Measurements from ENCODE around the gene BRD2. TPM values are rescaled to one million over a fixed set of nuclear protein-coding genes. Genes with fewer than 3 reads are reported as not detected.

The BRD2 gene
- total and polyA plus RNA-seq, 9 of the 15 experiments (the other 6 are each of a cell fraction or from before 2014, with no cell fraction given): 19.0 to 252 (median 181) TPM

DNA sequence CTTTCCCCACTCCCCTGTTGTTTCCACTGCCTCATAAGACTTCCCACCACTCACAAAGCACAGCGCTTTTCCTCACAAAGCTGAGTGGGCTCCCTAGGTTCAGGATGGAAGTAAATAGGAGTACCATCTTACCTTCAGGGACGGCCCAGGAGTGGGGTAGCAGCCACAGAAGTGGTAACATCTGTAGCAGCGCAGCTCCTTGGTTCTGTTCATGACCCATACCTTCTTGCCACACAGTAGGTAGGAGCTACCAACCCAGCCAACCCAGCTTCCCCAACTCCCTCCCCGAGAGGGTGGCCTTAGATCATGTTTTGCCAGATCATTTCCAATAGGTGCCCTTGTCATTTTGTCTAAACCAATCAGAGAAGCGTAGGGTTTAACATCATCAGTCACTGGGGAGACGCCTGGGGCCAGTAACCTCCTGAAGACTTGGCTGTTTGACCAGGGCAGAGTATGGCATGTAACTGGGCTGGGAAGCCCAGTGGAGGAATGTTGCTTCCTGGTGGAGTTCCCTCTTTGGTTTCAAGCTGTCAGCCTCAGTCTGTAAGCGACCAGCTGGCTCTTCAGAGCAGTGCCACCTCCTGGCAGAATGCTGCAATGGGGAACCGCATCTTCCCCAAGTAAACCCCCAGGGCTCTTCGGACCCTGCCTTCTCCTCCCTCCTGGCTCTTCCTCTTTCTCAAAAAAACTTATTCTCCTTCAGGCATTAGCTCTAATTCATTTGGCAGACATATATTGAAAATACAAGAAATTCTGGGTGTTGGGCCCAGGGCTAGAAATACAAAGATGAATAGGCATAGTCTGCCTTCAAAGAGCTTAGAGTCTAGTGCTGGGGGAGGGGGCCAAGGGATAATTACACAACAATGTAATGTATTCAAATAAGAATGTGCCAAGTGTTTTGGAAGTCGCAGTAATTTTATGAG, 15.3 kb upstream of the BRD2 start, which contains the start of gene HLA-DMA (continued):
- TF ChIP-seq, protein P1, sequence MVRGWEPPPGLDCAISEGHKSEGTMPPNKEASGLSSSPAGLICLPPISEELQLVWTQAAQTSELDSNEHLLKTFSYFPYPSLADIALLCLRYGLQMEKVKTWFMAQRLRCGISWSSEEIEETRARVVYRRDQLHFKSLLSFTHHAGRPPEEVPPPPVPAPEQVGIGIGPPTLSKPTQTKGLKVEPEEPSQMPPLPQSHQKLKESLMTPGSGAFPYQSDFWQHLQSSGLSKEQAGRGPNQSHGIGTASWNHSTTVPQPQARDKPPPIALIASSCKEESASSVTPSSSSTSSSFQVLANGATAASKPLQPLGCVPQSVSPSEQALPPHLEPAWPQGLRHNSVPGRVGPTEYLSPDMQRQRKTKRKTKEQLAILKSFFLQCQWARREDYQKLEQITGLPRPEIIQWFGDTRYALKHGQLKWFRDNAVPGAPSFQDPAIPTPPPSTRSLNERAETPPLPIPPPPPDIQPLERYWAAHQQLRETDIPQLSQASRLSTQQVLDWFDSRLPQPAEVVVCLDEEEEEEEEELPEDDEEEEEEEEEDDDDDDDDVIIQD (CRISPR knock-in tag; IDR thresholded peaks at IDR 0.05): no peak
- TF ChIP-seq TAF15 (IDR thresholded peaks at IDR 0.05; ENCODE audit: low read depth, low read length) (no peak), SAFB (IDR thresholded peaks at IDR 0.05; ENCODE audit: borderline replicate concordance, low read depth, low read length) (no peak), ELF1 (tag; IDR thresholded peaks at IDR 0.05) (no peak), CREB1 (IDR thresholded peaks at IDR 0.05) (peak; percentile 76), CREB1 (CRISPR knock-in tag; IDR thresholded peaks at IDR 0.05) (peak; percentile 79), CBFA2T3 (IDR thresholded peaks at IDR 0.05) (no peak), ZC3H11A (IDR thresholded peaks at IDR 0.05; ENCODE audit: low read depth, low read length) (no peak), PML (IDR thresholded peaks at IDR 0.05; ENCODE audit: low read length) (no peak), ZFP30 (CRISPR knock-in tag; IDR thresholded peaks at IDR 0.05; ENCODE audit: borderline replicate concordance) (no peak), FOXJ2 (tag; IDR thresholded peaks at IDR 0.05) (no peak), EHMT2 (IDR thresholded peaks at IDR 0.05) (peak; percentile 48; the same call in 1 of the 2 replicates), ZNF239 (CRISPR knock-in tag; IDR thresholded peaks at IDR 0.05) (no peak)
- TF ChIP-seq, protein P2, sequence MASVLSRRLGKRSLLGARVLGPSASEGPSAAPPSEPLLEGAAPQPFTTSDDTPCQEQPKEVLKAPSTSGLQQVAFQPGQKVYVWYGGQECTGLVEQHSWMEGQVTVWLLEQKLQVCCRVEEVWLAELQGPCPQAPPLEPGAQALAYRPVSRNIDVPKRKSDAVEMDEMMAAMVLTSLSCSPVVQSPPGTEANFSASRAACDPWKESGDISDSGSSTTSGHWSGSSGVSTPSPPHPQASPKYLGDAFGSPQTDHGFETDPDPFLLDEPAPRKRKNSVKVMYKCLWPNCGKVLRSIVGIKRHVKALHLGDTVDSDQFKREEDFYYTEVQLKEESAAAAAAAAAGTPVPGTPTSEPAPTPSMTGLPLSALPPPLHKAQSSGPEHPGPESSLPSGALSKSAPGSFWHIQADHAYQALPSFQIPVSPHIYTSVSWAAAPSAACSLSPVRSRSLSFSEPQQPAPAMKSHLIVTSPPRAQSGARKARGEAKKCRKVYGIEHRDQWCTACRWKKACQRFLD (CRISPR knock-in tag; IDR thresholded peaks at IDR 0.05): no peak
- TF ChIP-seq, protein P3, sequence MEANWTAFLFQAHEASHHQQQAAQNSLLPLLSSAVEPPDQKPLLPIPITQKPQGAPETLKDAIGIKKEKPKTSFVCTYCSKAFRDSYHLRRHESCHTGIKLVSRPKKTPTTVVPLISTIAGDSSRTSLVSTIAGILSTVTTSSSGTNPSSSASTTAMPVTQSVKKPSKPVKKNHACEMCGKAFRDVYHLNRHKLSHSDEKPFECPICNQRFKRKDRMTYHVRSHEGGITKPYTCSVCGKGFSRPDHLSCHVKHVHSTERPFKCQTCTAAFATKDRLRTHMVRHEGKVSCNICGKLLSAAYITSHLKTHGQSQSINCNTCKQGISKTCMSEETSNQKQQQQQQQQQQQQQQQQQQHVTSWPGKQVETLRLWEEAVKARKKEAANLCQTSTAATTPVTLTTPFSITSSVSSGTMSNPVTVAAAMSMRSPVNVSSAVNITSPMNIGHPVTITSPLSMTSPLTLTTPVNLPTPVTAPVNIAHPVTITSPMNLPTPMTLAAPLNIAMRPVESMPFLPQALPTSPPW (CRISPR knock-in tag; IDR thresholded peaks at IDR 0.05): no peak
- TF ChIP-seq, protein P4, sequence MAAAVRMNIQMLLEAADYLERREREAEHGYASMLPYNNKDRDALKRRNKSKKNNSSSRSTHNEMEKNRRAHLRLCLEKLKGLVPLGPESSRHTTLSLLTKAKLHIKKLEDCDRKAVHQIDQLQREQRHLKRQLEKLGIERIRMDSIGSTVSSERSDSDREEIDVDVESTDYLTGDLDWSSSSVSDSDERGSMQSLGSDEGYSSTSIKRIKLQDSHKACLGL (CRISPR knock-in tag; IDR thresholded peaks at IDR 0.05; ENCODE audit: borderline replicate concordance, poor library complexity, severe bottlenecking): no peak
- TF ChIP-seq, protein P5, sequence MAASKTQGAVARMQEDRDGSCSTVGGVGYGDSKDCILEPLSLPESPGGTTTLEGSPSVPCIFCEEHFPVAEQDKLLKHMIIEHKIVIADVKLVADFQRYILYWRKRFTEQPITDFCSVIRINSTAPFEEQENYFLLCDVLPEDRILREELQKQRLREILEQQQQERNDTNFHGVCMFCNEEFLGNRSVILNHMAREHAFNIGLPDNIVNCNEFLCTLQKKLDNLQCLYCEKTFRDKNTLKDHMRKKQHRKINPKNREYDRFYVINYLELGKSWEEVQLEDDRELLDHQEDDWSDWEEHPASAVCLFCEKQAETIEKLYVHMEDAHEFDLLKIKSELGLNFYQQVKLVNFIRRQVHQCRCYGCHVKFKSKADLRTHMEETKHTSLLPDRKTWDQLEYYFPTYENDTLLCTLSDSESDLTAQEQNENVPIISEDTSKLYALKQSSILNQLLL (CRISPR knock-in tag; IDR thresholded peaks at IDR 0.05; ENCODE audit: borderline replicate concordance): no peak
- TF ChIP-seq, protein P6, sequence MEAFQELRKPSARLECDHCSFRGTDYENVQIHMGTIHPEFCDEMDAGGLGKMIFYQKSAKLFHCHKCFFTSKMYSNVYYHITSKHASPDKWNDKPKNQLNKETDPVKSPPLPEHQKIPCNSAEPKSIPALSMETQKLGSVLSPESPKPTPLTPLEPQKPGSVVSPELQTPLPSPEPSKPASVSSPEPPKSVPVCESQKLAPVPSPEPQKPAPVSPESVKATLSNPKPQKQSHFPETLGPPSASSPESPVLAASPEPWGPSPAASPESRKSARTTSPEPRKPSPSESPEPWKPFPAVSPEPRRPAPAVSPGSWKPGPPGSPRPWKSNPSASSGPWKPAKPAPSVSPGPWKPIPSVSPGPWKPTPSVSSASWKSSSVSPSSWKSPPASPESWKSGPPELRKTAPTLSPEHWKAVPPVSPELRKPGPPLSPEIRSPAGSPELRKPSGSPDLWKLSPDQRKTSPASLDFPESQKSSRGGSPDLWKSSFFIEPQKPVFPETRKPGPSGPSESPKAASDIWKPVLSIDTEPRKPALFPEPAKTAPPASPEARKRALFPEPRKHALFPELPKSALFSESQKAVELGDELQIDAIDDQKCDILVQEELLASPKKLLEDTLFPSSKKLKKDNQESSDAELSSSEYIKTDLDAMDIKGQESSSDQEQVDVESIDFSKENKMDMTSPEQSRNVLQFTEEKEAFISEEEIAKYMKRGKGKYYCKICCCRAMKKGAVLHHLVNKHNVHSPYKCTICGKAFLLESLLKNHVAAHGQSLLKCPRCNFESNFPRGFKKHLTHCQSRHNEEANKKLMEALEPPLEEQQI (IDR thresholded peaks at IDR 0.05): no peak

All from K562 (cell line).